Muscle of back (tissue), 11 donors: ENCODE data around the gene B4GAT1. TPM values are rescaled to one million over a fixed set of nuclear protein-coding genes. Genes with fewer than 3 reads are reported as not detected.
"Not testable (repeated sequence)": the region's sequence is repeated elsewhere in the genome, so short reads cannot be mapped to it uniquely, and the experiment has no call there.

Experiments
- DNase-seq, 3 donors: peaks; one replicate each; pipeline versions ENCODE4 v3.0.0 to v3.0.0-alpha.2; 2013
- polyA plus RNA-seq, 10 donors: library from polyadenylated mRNA; unstranded; fragments of 120-200 nt; gene quantifications; one replicate each; pipeline ENCODE4 v1.2.1, GENCODE V29; 2013; ENCODE audit not compliant: insufficient read length in 10 of 10

Gene B4GAT1
- polyA plus RNA-seq, 10 donors = 16.9 to 25.0 (median 21.3) TPM

DNA sequence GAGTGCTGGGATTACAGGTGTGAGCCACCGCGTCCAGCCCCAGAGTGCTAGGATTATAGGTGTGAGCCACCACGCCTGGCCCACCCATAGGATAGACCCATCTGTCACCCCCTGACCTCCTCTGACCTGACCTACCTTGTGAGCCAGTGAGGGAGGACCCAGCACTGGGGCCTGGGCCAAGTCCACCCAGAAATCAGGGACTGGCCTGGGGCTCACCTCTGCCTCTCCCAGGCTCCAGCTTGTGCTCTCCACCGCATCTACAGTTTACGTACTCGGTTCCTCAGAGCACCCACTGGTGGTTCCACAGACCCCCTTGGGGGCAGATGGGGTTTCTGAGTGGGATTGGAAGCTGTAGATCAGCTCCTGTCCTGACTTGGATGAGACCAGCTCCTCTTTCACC lies 17.7 kb upstream of the B4GAT1 start:
- no peak for DNase-seq

- DNase-seq = no peak
Observed at GRCh38 chr11:66363805-66364535, 16.5 kb upstream of the B4GAT1 start.

DNA sequence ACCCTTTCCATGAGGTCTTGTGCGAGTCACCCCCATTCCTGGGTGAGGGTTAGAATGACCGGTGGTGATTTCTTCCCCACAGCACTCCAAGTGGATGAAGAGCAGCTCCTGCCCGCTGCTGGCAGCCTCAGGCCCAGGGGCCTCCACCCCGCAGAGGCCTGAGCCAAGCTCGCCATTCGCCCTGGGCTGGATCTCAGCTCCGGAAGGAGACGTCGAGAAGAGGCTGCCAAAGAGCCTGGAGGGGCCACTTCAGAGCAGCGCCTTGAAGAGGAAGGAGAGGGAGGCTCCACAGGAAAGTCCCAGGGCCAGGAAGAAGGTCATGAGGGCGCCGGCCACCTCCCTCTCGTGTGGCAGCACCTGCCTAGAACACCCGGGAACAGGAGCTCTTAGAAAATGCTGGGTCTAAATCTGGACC lies 15.8 kb upstream of the B4GAT1 start:
- no peak for DNase-seq

DNA sequence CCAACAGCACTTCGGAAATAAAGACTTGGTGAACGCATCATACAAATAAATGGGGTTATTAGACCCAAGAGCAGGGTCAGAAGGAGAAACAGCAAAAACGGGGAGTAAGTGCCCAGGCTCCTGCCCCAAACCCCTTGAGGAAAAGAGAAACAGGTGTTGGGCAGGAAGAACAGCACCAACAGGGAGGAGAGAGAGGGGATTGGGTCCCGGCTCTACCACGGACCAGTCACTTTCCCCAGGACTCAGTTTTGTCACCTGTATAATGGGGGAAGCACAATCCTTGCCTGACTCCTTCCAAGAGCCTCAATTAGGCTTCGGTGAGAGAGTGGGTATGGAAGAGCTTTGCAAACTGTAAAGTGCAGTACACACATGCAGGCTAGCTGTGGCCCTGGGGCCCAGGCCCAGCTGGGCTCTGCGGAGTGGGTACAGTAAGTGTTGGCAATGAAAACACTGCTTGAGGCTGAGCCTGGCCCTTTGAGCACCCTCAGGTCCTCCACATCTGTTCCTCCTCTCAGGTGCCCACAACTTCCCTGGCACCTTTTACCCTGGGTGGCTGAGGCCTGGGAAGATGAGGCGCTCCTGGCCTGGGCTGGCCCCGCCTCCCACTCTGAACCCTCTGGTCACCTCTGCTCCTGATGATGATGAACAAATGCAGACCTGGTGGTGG lies 15.2 kb upstream of the B4GAT1 start:
- DNase-seq = no peak

GRCh38 chr11:66361502-66361941 lies 14.1 kb upstream of the B4GAT1 start:
- no peak for DNase-seq

DNA sequence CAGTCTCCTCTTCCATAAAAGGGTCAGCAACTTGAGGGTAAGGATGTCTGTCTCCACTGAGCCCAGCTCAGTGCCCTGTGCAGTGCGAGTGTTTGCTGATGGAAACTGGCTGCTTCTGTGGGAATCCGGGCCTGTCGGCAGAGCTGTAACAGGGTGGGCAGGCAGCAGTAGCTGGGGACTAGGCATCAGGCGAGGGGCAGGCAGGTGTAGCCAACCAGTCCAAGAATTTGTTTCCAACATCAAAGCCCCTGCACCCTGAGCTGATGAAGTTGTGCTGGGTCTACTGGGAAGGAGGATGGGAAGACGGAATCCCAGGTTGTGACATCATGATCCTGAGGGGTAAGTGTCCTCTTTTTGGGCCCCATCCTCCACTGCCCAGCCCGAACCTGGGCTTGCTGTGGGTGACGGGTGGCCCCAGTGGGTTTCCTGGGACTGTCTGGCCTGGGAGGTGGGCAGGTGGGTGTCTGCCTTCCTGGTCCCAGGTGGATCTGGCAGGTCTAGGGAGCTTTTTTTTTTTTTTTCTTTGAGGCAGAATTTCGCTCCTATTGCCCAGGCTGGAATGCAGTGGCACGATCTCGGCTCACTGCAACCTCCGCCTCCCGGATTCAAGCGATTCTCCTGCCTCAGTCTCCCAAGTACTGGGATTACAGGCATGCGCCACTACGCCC lies 13.1 kb upstream of the B4GAT1 start:
- DNase-seq = no peak

DNA sequence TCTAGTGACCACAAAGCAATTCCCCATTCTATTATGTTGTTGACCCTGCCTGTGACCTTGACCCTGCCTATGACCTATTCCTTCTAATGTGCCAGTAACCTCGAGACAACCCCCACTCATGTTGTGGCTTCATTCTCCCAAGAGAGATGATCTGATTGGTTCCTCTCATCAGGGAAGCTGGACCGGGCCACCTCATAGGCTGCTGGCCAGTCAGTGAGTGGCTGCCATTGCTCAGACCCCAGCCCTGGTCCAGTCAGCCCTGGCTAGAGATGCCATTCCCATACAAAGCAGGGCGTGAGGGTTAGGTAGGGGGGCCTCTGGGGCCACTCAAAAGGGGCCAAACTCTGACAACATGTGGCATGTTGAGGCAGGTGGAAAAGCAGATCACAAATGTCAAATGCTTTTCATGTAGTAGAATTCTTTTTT lies 12.2 kb upstream of the B4GAT1 start:
- no peak for DNase-seq

DNA sequence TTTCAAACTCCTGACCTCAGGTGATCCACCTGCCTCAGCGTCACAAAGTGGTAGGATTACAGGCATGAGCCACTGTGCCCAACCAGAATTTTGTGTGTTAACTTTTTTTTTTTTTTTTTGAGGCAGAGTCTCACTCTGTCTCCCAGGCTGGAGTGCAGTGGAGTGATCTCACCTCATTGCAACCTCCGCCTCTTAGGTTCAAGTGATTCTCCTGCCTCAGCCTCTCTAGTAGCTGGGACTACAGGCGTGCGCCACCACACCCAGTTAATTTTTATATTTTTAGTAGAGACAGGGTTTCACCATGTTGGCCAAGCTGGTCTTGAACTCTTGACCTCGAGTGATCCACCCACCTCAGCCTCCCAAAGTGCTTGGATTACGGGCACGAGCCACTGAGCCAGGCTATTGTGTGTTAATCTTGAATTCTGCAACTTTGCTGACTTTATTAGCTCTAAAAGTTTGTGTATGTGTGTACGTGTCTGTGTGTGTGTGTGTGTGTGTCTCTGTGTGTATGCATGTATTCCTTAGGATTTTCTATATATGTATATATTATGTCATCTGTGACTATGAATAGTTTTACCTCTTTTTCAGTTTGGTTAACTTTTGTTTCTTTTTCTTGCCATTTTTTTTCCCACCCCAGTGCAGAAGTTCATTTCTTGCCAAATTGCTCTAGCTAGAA lies 3.3 kb upstream of the B4GAT1 start:
- not testable (repeated sequence) for DNase-seq

- DNase-seq = no peak
Observed at GRCh38 chr11:66349084-66349386, 1.6 kb upstream of the B4GAT1 start.

DNA sequence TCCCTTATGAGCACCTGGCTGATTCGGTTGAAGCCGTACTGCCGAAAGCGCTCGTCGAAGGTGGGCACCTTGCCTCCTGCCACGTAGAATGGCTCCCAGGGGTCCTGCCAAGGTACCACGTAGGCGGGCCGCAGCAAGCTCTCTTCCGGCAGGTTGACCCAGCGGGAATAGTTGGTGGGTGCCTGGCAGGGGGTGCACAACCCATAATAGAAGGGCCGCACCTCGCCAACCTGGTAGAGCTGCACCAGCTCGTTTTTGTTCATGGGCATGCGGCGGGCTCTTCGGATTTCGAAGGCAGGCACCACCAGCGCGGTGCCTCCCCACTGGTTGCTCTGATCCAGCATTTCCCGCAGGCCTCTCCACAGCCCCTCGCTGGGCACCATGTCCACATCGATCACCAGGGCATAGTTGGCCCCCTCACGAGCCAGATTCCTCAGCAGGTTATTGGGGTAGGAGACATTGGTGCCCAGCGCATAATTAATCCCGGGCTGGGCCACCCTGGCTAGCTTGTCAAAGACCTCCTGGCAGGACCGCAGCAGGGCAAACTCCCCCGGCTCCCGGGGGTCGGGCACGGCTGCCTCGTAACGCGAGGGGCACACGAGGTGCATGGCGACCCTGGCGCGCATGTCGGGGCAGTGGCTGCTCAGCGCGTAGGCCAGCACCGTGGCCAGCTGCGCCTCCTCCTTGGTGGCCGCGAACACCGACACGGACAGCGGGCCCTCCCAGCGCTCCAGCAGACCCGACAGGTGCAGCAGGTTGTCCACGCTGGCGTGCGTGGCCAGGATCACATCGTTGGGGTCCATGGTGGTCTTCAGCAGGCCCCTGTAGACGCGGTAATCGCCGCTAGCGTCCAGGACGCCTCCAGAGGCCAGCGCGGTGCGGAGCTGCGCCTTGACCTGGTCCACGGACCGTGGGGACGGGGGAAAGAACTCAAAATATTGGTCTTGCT lies 679 bp downstream of the B4GAT1 start:
- no peak for DNase-seq

DNA sequence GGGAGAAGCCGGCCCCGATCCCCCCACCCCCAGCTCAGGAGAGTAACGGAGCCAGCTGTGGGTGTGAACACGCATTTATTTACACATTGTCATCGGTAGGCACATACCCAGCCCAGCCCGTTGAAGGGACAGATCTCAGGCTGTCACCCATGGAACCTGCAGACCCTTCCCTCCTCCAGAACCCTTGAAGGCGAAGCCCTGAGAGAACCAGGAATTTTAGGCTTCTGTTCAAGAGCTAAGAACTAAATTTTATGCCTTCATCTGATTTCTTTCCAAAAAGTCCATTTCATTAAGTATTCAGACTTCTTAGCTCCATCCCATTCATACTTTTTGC lies 2.1 kb downstream of the B4GAT1 start:
- DNase-seq = no peak

DNA sequence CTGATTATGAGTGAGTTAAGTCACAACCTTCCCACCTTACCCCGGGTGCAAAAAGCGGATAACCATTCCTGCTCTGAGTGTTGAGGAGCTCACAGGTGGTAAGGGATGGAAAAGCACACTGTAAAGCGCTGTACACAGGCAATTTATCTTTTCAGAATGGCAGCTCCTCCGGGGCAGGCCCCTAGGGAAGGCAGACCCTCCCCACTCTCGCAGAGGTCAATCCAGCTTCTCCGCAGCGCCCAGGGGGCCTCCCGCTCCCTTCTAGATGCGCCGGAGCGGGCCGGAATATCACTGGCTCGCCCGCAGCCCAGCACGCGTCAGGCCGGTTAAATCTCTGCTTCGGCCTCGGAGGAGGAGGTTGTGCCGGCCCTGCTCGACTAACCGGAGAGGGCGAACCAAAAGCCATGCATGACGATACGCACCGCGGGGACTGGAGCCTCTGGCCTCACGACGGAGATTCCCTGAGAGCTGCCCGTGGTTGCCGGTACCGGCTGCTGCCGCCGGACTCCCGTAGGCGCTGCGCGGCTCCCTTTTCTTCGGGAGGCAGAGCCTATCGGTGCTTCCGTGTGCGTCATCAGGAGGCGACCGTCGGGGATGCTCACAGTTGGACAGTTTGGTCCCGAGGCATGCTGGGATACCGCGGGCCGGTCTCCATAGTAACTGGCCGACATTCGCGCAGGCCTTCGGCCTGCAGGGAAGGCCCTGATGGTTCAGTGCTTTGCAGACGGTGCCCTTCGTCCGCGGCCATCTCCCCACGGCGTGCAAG lies 2.7 kb downstream of the B4GAT1 start, which contains the start of gene BRMS1:
BRMS1 (minus strand) TSS at position 555 of the 766 bp plus-strand sequence. CDS start 2,870 bp downstream, outside the sequence.
- DNase-seq = peak; percentile 96 to 99 (median 98)

GRCh38 chr11:66343176-66343575 lies 4.3 kb downstream of the B4GAT1 start:
- no peak for DNase-seq

DNA sequence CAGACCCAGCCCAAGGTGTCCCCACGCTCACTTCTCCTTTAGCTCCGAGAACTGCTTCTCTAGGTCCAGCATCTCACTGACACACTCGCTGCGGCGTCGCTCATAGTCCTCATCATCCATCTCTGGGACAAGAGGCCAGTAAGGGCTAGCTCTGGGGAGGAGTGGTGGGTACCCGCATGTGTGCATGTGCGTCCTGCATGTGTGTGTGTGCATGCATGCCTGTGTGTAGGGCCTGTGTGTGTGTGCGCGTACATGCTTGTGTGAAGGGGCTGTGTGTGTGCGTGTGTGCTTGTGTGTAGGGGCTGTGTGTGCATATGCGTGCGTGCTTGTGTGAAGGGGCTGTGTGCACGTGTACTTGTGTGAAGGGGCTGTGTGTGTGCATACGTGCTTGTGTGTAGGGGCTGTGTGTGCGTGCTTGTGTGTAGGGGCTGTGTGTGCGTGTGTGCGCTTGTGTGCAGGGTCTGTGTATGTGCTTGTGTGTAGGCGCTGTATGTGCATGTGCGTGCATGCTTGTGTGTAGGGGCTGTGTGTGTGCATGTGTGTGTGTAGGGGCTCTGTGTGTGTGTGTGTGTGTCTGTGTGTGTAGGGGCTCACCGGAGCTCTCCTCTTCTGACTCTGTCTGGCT lies 5.8 kb downstream of the B4GAT1 start:
- no peak for DNase-seq

- no peak for DNase-seq
Observed at GRCh38 chr11:66340596-66341501, 6.6 kb downstream of the B4GAT1 start.

DNA sequence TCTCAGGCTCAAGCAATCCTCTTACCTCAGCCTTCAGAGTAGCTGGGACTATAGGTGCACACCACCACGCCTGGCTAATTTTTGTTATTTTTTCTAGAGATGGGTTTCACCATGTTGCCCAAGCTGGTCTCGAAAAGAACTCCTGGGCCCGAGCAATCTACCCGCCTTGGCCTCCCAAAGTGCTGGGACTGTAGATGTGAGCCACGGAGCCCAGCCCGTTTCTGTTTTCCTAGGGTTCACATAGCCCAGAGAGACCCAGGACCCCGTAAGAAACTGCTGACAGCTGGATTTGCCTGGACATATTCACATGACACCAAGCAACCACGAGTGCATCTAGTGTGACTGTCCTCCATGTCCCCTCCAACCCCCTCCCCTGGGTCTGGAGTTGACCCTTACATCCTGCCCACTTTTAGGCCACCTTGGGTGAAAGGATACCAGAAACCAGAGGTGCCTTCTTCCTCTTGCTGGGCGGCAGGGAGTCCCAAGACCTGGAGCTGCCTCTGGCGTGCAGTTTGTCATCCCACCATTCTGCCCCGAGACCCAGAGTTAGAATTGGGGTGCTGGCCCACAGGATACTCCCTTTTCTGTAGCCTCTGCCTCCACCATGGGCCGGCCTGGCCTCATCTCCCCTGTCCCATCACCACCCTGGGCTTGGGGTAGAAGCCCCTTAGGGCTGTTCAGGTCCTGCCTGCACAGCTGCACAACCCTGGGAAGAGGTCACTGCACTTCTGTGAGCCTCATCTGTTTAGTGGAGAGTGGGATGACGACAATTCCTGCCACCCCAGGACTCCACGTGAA lies 7.5 kb downstream of the B4GAT1 start:
- DNase-seq = no peak

GRCh38 chr11:66339162-66339675 lies 8.2 kb downstream of the B4GAT1 start:
- no peak for DNase-seq
